ENCODE data around the gene PRORP. TPM values are rescaled to one million over a fixed set of nuclear protein-coding genes. Genes with fewer than 3 reads are reported as not detected.

PRORP gene
- total RNA-seq, 1 experiment from 2014 or later = 51.2 TPM

DNA sequence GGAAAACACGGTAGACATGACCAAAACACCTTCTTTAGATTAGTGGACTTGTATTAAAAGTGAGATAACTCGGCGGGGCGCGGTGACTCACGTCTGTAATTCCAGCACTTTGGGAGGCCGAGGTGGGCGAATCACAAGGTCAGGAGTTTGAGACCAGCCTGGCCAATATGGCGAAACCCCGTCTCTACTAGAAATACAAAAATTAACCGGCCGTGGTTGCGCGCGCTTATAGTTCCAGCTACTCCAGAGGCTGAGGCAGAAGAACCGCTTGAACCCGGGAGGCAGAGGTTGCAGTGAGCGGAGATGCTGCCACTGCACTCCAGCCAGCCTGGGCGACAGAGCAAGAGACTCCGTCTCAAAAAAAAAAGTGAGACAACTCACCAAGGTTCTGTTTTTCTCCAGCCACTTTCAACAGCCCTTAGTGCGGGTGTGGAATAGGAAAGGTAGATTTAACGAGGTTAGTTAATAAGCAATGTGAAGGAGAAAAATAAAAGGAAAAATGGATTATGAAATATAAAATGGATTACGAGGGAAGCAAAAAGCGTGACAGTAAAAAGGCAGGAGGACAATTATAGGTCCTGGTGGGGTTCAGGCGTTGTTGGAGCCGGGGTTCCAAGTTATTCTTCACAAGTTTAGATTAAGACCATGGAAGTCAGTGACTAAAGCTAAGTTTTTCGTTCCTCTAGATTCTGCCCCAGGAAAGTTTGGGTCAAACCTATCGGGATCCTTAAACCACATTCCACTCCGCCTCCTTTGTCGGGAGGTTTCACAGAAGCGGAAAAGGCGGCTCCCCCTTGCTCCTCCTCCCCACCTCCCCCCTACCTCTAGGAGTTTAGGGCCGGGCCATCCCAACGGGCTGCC lies 1.1 kb upstream of the PRORP start:
- no peaks in the 10 kb centered on the region for H3K27me3 ChIP-seq
- H3K27ac ChIP-seq = peak overlapping the region; percentile 100
- peak overlapping the region; percentile 89 for H3K4me3 ChIP-seq
- peak in 1 of 2 experiments; percentile 6 for DNase-seq
- H3K4me1 ChIP-seq = peaks cover 6% of the 10 kb centered on the region; the same call in 1 of the 2 replicates
- no peaks in the 10 kb centered on the region for H3K9me3 ChIP-seq (replicated peaks)
- peaks cover 12% of the 10 kb centered on the region; the same call in 1 of the 2 replicates for H3K36me3 ChIP-seq

DNA sequence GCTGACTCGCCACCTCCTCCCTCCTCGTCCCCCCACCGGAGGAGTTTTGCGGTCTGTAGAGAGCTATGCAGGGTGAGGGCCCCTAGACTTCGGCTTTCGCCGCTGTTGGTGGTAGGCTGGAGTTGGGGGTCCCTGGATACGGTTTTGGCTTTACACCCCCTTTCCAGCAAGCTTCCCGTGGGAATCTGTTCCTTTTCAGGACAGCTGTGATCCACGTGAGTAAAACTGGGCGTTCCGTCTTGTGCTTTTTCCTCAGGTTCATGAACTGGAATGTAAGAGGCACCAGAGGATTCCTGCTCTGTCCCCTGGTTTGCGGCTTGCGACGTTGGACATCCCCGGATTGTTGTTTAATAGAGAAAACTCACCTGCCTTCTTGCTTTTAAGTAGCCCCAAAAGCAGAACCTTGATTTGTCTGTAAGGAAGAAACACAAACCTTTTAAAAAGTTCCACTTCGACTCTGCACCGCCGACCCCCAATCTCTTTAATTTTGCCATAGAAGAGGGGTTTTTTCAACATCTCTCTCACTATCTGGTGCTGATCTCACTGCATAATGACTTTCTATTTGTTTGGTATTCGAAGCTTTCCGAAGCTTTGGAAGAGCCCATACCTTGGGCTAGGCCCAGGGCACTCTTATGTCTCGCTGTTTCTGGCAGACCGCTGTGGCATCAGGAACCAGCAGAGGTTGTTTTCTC lies 490 bp downstream of the PRORP start:
- peak in 1 of 2 experiments; percentile 27 for DNase-seq
- Histone ChIP-seq H3K27ac (peak overlapping the region; percentile 100), H3K27me3 (no peaks in the 10 kb centered on the region), H3K4me3 (peak overlapping the region; percentile 89), H3K9me3 (replicated peaks) (no peaks in the 10 kb centered on the region), H3K4me1 (peaks cover 6% of the 10 kb centered on the region; the same call in 1 of the 2 replicates), H3K36me3 (peaks cover 7% of the 10 kb centered on the region; the same call in 1 of the 2 replicates)

DNA sequence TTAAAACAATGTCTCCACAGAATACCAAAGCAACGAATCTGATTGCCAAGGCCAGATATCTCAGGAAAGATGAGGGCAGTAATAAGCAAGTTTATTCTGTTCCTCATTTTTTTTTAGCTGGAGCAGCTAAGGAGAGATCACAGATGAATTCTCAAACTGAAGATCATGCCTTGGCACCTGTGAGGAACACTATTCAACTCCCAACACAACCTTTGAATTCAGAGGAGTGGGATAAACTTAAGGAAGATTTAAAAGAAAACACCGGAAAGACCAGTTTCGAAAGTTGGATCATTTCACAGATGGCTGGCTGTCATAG lies 994 bp downstream of the PRORP start:
- Histone ChIP-seq H3K4me1 (peaks cover 6% of the 10 kb centered on the region; the same call in 1 of the 2 replicates), H3K9me3 (replicated peaks) (no peaks in the 10 kb centered on the region), H3K27me3 (no peaks in the 10 kb centered on the region), H3K27ac (peak overlapping the region; percentile 100), H3K36me3 (peaks cover 7% of the 10 kb centered on the region; the same call in 1 of the 2 replicates), H3K4me3 (peak overlapping the region; percentile 89)
- DNase-seq = no peak

GRCh38 chr14:35124127-35124526 lies 1.8 kb downstream of the PRORP start:
- H3K4me1 ChIP-seq = peaks cover 6% of the 10 kb centered on the region; the same call in 1 of the 2 replicates
- no peak overlapping the region for H3K27ac ChIP-seq

GRCh38 chr14:35133542-35134328 lies 11.4 kb downstream of the PRORP start:
- Histone ChIP-seq H3K27ac (no peak overlapping the region), H3K36me3 (peaks cover 31% of the 10 kb centered on the region), H3K27me3 (no peaks in the 10 kb centered on the region), H3K9me3 (replicated peaks) (no peaks in the 10 kb centered on the region), H3K4me1 (no peaks in the 10 kb centered on the region), H3K4me3 (no peak overlapping the region)
- DNase-seq = no peak

More at GRCh38 chr14:35124127-35124526, 1.8 kb downstream of the PRORP start:
- Histone ChIP-seq H3K27me3 (no peaks in the 10 kb centered on the region), H3K4me3 (no peak overlapping the region), H3K36me3 (peaks cover 11% of the 10 kb centered on the region; the same call in 1 of the 2 replicates), H3K9me3 (replicated peaks) (no peaks in the 10 kb centered on the region)
- no peak for DNase-seq

GRCh38 chr14:35134329-35135123 lies 12.2 kb downstream of the PRORP start:
- Histone ChIP-seq H3K9me3 (replicated peaks) (no peaks in the 10 kb centered on the region), H3K36me3 (peaks cover 31% of the 10 kb centered on the region), H3K4me3 (no peak overlapping the region), H3K27me3 (no peaks in the 10 kb centered on the region), H3K27ac (no peak overlapping the region), H3K4me1 (no peaks in the 10 kb centered on the region)
- DNase-seq = no peak

DNA sequence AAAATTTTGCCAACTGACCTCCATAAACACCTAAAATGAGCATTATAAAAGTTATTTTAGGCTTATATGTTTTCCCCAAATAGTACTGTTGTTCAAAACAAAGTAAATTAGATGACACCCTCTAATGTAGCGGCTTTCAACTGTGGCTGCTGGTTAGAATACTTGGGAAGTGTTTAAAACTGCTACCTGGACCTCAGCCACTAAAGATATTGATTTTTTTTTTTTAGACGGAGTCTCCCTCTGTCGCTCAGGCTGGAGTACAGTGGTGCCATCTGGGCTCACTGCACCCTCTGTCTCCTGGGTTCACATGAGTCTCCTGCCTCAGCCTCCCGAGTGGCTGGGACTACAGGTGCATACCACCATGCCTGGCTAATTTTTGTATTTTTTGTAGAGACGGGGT lies 16.2 kb downstream of the PRORP start:
- no peaks in the 10 kb centered on the region for H3K4me1 ChIP-seq
- no peaks in the 10 kb centered on the region for H3K9me3 ChIP-seq (replicated peaks)
- no peak overlapping the region for H3K27ac ChIP-seq
- peaks cover 5% of the 10 kb centered on the region for H3K36me3 ChIP-seq
- no peak for DNase-seq
- H3K4me3 ChIP-seq = no peak overlapping the region
- H3K27me3 ChIP-seq = no peaks in the 10 kb centered on the region

GRCh38 chr14:35140718-35141581 lies 18.6 kb downstream of the PRORP start:
- Histone ChIP-seq H3K27ac (no peak overlapping the region), H3K4me1 (no peaks in the 10 kb centered on the region), H3K27me3 (no peaks in the 10 kb centered on the region), H3K4me3 (no peak overlapping the region), H3K36me3 (no peaks in the 10 kb centered on the region; the same call in 1 of the 2 replicates), H3K9me3 (replicated peaks) (no peaks in the 10 kb centered on the region)
- peak in 1 of 2 experiments; percentile 47 for DNase-seq

DNA sequence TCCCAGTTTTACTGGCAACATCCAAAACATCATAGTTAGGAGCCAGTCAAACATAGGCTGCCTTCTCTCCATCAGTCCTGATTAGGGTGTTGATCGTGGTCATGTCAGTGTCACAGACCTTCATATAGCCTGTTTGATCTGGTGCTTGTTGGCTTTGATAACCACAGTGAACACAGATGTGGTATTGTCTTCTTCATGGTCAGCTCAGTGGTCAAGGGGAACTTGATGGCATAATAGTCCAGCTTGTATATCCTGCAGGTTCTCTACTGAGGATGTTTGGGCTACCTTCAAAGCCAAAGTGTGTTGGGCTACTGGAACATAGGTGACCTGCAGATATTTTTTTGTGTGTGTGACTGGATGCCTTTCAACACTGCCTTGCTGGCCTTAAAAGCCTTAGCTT lies 21.7 kb downstream of the PRORP start:
- H3K36me3 ChIP-seq = no peaks in the 10 kb centered on the region; the same call in 1 of the 2 replicates
- no peak overlapping the region for H3K4me3 ChIP-seq
- H3K27me3 ChIP-seq = no peaks in the 10 kb centered on the region
- no peak overlapping the region for H3K27ac ChIP-seq
- no peaks in the 10 kb centered on the region for H3K9me3 ChIP-seq (replicated peaks)
- DNase-seq = no peak
- H3K4me1 ChIP-seq = no peaks in the 10 kb centered on the region

- Histone ChIP-seq H3K9me3 (replicated peaks) (no peaks in the 10 kb centered on the region), H3K4me3 (no peak overlapping the region), H3K27ac (no peak overlapping the region), H3K36me3 (peaks cover 8% of the 10 kb centered on the region; the same call in 1 of the 2 replicates), H3K4me1 (no peaks in the 10 kb centered on the region), H3K27me3 (no peaks in the 10 kb centered on the region)
- no peak for DNase-seq
Observed at GRCh38 chr14:35146711-35147149, 24.4 kb downstream of the PRORP start.

GRCh38 chr14:35147186-35147585 lies 24.8 kb downstream of the PRORP start:
- Histone ChIP-seq H3K36me3 (peaks cover 8% of the 10 kb centered on the region; the same call in 1 of the 2 replicates), H3K27ac (no peak overlapping the region), H3K9me3 (replicated peaks) (no peaks in the 10 kb centered on the region), H3K27me3 (no peaks in the 10 kb centered on the region), H3K4me3 (no peak overlapping the region), H3K4me1 (no peaks in the 10 kb centered on the region)
- no peak for DNase-seq

DNA sequence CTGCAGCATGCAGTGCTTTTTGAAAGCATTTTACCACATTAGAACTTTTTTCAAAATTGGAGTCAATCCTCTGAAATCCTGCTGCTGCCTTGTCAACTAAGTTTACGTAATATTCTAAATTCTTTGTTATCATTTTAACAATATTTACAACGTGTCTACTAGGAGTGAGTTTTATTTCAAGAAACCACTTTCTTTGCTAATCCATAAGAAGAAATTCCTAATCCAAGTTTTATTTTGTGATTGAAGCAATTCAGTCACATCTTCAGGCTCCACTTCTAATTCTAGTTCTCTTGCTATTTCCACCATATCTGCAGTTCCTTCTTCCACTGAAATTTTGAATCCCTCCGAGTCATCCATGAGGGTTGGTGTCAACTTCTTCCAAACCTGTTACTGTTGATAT lies 25.4 kb downstream of the PRORP start:
- H3K9me3 ChIP-seq (replicated peaks) = no peaks in the 10 kb centered on the region
- DNase-seq = no peak
- H3K4me3 ChIP-seq = no peak overlapping the region
- no peaks in the 10 kb centered on the region for H3K4me1 ChIP-seq
- peaks cover 8% of the 10 kb centered on the region; the same call in 1 of the 2 replicates for H3K36me3 ChIP-seq
- H3K27ac ChIP-seq = no peak overlapping the region
- H3K27me3 ChIP-seq = no peaks in the 10 kb centered on the region

GRCh38 chr14:35149239-35149638 lies 26.9 kb downstream of the PRORP start:
- peaks cover 8% of the 10 kb centered on the region; the same call in 1 of the 2 replicates for H3K36me3 ChIP-seq
- no peak overlapping the region for H3K4me3 ChIP-seq
- no peak overlapping the region for H3K27ac ChIP-seq
- no peak for DNase-seq
- H3K4me1 ChIP-seq = no peaks in the 10 kb centered on the region
- no peaks in the 10 kb centered on the region for H3K27me3 ChIP-seq
- H3K9me3 ChIP-seq (replicated peaks) = no peaks in the 10 kb centered on the region

Data from SJCRH30 (cell line).